ENCODE measurements around the gene TNFRSF25.
A peak's percentile ranks its signal among the peaks of the same experiment; 100 is the strongest.

Gene TNFRSF25

DNA sequence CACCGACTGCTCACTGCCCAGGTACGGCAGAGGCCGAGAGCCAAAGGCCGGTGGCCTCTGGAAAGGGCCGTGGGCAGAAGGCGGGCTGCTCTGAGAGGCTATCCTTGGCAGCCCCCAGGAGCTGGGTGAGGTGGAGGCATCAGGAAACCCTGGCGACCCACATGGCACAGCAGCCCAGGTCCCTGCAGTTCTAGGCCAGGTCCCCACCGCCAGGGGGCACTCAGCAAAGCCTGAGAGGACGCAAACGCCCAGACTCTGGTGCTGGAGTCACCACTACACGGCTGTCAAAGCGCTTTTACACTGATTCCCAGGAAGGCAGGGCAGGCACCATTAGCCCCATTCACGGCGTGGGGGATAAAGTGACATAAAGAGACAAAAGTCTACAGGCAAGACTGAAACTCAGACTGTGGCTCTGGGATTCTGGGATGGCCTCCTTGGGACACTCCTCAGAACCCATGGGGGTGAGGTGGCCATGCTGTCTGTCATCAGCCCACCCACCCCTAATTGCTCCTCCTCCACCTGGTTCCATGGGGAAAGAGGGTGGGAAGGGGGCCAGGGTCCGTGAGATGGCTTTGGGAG, 20.5 kb upstream of the TNFRSF25 start:
- peak; percentile 90 for DNase-seq

DNA sequence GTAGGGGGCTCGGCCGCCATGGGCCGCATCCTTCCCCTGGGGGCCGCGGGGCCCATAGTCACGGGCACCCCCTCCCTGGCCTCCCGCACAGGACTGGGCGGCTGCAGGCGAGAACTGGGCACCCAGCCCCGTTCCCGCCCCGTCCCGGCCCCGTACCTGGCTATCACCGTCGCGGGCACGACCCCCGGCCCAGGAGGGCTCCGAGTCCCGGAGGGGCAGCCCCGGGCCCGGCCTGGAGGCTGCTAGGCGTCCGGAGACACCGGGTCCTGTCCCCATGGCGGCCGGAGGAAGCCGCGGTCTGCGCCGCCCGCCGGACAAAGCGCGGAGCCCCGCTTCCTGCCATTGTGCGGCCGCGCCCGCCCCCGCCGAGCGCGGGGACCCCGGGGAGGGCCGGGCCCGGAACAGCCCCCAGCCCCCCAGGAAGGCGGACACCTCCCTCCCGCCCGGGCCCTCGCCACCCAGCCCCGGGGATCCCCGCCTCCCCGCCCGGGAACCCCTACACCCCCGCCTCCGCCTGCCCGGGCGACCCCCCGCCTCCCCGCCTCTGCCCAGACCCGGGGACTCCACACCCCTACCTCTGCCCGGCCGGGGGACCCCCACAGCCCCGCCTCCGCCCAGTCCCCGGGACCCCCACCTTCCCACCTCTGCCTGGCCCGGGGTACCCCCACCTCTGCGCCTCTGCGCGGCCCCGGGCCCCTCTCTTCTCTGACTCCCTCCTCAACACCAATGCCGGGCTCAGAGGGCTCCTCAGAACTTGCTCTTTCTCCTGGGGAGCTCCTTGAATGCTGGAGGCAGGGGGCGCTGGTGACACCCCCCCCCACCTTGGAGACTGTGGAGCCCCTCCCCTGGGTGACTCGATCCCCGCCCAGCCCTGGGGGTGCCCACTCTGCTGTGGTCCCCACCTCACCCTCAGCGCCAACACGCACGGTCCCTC, 19.5 kb upstream of the TNFRSF25 start:
- DNase-seq = no peak

DNA sequence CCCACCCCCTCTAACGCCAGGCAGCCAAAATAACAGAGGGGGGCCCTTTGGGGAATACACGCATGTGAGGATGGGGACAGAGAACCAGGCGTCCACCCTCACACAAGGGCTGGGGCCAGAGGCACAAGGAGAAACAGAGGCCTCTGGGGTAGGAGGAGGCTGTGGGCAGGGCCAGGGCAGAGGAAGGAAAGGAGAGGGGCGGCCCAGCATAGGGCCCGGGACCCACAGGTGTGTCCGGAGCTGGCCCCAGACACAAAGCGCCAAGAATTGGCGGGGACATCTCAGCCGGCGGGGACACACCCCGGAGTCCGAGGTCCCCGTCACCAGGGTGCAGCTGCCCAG, 18.8 kb upstream of the TNFRSF25 start:
- DNase-seq = no peak

DNA sequence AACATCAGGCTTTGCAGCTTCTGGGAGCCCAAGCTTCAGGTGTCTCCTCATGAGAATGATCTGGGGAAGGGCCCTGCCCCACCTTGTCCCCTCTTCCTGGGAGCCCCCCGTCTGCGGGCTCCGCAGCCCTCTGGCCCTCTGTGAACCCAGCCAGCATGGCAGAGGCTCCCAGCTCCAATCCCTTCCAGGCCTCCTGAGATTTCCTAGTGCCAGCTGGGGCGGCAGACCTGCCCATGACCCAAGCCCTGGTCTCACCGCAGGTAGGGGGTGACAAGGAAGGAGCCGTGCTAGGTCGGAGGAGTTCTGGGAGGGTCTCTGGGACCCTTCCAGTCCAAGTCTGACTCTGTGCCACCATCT, 17.8 kb upstream of the TNFRSF25 start:
- no peak for DNase-seq

DNA sequence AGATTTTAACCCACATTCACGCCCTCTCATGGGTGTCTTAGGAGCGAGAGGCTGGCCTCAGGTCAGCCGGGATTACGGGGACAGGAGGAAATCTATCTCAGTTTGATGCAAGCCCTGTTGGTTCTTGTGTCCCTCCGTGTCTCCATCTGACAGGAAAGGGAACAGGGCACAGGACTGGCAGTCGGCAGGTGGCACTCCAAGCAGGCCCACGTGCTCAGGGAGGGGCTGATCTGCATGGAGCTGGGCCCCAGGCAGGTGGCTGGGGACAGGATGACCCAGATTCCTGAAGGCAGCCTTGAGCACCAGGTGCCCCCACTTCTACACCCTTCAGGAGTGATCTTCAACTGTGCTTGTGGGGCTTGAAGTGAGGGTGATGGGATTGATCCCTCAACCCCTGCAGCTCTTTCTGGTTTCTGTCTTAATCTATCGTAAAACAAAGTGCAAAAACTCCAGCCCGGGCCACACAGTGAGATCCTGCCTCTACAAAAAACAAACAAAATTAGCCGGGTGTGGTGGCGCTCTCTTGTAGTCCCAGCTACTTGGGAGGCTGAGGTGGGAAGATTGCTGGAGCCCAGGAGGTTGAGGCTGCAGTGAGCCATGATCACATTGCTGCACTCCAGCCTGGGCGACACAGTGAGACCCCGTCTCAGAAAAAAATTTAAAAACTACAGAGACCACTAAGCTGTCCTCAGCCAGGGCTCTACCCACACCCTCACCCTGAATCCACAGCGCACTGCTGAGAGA, 17.2 kb upstream of the TNFRSF25 start:
- no peak for DNase-seq

DNA sequence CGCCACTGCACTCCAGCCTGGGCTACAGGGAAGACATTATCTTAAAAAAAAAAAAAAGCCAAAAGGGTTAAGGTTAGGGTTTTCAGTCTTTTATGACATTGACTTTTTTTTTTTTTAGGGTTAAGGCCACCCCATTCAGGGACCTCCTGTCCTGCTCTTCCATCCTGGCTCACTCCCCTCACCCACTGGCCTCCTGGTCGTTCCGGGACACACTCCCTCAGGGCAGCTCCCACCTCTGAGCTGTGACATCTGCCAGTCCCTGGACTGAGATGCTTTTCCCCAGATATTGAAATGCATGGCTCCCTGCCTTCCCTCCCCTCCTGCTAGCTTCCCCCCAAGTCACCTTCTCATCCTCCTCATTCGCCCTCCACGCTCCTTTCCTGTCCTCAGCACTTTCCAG, 15.8 kb upstream of the TNFRSF25 start:
- no peak for DNase-seq

DNA sequence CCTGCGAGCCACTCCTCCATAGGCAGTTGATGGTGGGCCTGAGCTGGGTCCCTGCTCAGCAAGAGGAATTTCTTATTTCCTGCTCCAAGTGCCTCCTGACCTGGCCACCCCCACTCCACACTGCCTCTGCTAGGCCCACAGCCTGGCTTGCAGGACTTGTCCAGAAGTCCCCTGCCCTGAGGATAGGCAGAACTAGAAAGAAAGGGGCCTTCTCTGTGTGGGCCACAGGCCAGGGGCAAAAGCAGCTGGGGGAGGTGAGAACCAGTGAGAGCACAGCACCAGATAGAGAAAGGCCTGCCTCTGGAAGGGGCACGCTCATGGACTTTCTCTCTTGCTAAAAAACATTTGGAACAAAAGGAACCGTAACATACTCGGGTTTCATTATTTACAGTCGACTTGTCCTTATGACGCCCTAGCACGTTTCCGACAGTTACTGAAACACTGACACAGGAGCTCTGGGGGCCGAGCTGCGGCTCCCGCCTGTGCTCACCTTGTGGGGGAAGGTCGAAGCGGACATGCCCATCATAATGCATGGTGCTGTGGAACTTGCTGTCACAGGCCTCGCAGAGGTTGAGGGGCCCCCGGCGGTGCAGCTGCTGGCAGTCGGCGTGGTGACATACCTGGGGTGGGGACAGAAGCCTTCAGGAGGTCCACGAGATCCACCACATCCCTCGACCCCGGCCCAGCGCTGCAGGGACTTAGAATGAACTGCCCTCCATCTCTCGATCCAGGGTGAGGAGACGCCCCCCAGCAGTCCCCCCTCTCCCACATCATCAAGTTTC, 11.3 kb upstream of the TNFRSF25 start:
- DNase-seq = no peak

DNA sequence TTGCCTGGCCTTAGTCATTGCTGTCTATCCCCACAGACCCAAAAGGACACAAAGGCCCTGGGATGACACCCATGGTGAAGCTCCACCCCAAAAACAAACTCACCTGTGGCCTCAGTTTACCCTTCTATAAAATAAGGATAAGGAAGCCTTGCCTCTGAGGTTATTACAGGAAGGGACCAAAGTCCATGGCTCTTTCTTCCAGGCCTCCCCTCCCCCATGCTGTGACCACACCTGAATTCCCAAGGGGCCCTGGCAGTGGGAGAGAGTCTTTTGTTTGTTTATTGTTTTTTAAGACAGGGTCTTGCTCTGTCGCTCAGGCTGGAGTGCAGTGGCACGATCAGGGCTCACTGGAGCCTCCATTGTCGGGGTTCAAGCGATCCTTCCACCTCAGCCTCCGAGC, 10.5 kb upstream of the TNFRSF25 start:
- no peak for DNase-seq

DNA sequence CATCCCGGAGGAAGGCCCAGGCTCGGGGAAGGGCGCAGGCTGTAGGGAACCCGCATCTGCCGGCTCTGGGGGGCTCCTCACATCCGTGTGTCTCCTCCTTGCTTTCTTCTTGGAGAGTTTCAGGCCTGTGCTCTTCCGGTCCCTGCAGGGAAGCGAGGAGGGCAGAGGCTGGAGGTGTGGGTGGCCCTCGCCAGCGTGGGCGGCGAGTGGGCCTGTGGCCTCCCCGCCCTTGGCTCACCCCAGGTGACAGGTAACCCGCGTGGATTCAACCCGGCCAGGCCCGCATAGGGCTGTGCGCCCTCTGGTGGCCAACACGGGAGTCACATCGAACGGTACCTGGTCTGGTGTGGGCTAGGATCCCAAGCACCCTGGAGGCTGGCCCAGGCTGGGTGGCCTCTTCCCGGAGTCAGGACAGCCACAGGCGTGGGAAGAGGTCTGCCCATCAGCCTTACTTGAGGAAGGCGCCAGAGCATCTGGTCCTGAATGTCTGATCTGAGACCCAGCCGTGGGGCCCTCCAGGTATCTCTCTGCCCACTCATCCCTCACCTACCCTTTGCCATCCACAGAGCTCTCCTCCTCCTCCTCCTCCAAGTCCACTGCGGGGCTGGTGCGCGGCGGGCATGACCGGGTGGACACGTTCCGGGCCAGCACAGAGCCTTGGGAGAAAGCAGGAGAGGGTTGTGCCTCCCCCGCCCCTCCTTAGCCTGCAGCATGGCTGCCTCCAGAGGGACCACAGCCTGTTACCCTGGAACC, 9.6 kb upstream of the TNFRSF25 start:
- peak; percentile 81 for DNase-seq

DNA sequence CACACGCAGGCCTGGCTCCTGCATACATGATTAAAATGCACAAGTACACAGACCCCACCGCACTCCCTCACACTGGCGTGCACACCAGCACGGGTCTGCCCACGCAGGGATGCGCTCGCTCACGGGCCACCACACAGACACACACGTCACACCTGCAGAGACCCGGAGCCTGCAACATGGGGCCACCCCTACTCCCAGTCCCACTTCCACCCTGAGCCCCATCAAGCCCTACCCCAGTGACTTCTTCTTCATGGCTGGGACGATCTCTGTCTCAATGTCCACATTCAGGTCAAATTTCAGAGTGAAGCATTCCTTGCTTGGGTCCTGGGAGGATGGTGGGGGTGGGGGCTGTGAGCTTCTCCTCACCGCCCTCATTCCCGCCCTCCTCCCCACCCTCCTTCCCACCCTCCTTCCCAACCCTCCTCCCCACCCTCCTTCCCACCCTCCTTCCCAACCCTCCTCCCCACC, 8.9 kb upstream of the TNFRSF25 start:
- no peak for DNase-seq

DNA sequence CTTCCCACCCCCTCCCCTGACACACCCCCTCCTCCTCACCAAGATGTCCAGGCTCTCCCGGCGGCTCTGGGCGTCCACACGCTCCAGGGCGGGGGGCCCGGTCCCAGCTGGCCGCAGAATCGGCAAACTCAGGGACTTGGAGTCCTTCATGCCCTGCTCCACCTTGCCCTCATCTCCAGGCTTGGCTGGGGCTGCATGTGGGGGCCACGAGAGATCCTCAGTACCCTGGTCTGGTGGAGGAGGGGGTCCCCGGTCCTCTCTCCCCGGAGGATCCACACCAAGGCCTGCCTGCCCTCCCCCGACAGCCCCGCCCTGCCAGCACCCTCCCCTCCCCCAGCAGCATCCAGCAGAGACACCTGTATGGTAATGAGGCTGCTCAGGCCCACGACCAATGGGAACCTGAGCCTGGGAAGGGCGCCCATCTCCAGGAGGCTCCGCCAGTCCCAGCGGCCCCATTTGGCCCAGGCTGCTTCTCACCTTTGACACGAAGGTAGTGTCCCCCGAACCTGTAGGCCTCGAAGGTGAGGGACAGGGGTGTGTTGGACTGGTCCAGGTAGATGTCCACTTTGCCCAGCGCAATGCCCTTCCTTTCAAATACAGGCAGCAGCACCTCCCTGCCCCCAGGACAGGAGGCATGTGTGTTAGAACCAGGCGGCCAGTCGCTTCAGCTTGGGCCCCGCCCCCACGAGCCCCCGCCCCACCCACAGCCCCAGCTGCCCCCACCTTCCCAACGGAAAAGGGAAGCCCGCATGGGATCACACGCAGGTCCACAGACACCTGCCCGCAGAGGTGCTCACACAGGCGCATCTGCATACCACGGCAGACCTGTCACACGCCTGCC, 8.2 kb upstream of the TNFRSF25 start:
- DNase-seq = no peak

DNA sequence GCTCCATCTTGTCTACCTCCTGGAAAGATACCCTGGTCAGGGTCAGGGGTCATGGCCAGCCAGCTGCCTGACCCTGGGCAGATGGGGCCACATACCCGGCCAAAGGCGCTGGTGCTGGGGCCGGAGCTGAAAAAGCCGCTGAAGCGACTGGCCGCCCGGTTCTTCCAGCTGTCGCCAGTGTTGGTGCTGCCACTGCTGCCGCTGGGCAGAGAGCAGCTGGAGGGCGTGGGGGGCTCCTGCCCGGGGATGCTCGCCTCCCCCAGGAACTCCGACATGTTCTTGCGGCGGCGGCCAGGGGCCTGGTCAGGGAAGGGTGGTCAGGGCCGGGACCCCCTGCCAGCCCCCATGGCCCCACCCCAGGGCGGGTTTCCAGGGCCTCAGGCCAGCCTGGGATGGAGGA, 7.2 kb upstream of the TNFRSF25 start:
- DNase-seq = no peak

DNA sequence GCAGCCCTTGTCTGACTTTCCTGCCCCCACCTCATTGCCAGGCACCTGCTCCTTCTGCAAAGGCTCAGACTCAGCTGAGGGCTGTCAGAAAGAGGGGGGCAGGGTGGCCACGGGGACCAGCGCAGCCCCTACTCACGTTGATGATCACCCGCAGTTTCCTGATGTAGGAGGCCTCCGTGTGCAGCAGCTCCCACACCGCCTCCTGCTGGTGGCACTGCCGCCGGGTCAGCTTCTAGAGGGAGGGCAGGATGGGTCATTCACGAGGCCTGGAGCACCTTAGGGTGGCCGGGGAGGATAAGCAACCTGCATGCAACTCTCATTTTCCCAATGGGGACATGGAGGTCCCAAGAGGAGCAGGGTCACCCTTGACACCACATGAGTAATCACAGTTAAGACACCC, 6.4 kb upstream of the TNFRSF25 start:
- no peak for DNase-seq

DNA sequence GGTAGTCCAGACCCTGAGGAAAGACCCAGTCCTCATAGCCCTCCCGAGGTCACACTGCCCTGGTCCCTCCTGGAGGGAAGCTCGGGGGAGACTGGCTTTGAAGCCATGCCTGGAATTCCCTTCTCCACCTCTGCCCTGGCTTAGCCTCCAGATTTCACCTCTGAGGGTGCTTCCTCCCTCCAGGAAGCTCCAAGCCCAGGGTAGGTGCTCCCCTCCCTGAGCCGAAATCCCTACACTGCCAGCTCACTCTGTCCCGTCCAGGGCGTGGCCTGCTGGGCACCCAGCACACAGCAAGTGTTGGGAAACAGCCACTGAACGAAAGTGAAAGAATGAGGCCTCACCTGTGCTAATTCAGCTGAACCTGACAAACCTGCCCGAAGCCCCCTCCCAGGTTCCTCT, 6.0 kb upstream of the TNFRSF25 start:
- DNase-seq = no peak

DNA sequence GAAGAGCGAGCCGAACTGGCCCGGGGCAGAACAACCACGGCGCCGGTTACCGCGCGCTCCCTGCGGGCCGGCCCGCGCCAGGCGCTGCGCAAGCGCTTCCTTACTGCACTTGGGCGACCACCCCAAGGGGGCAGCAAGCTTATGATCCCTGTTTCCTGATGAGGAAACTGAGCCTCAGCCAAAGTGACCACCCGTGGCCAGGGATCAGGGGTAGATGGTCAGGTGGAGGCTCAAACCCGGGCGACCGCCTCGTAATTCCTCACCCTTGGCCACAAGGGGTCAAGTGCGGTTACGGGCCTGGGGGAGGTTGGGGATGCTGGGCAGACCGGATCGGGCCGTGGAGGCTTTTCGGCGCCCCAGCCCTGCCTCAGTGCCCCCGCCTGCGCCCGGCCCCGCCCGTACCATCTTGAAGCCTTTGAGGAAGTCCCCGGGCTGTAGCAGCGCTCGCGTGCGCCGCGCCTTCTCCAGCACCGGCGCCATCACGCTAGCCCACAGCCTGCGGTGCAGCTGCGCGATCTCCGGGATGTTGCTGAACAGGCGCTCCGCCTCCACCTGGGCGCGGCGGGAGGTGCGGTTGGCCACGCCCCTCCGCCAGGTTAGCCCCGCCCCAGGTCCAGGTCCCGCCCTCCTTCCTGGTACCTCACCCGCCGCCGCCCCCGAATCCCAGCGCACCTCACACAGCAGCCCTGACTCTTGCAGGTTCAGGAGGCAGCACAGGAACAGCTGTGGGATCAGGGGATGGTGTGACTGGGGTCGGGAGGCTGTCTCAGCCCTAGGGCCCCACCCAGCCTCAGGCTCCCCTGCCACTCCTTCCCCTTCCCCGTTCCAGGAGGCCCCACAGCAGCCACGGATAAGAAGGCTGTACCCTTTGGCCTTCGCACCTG, 5.4 kb upstream of the TNFRSF25 start:
- no peak for DNase-seq

DNA sequence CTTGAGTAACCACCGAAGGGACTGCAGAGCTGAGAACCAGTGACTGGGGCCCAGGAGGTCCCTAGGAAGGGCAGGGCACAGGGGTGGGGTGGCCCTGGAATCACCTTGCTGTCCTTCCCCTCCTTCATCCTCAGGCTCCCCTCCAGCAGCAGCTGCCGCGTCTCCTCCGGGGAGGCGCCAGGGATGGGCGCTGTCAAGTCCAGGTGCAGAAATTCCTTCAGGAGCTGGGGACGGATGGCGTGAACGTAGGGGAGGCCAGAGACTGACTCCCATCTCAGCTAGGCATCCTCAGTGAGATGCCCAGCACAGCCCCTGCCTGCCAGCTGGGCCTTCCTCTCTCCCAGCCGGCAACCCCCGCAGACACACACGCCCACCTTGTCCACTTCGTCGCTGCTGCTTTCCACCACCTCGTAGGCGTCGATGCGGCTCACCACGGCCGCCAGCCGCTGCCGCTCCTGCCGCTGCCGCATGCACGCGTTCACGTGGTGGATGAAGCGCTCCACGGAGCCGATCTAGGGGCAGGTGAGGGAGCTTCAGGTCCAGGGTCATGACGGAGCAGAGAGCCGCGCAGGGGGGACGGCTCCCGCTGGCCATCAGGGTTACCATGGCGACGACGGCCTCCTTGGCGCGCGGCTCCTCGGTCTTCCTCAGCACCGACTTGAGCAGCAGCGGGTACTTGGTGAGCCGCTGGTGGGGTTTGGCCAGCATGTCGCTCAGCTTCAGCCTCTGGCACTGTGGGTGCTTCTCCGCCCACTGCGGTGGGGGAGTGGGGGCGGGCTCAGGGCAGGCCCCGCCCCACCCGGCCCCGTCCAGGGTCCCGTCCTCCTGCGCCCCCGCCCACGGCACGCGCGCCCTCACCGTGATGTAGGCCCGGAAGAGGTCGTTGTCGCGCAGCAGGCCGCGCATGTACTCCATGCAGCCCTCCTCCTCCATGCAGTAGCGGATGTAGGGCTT, 4.4 kb upstream of the TNFRSF25 start:
- DNase-seq = no peak

DNA sequence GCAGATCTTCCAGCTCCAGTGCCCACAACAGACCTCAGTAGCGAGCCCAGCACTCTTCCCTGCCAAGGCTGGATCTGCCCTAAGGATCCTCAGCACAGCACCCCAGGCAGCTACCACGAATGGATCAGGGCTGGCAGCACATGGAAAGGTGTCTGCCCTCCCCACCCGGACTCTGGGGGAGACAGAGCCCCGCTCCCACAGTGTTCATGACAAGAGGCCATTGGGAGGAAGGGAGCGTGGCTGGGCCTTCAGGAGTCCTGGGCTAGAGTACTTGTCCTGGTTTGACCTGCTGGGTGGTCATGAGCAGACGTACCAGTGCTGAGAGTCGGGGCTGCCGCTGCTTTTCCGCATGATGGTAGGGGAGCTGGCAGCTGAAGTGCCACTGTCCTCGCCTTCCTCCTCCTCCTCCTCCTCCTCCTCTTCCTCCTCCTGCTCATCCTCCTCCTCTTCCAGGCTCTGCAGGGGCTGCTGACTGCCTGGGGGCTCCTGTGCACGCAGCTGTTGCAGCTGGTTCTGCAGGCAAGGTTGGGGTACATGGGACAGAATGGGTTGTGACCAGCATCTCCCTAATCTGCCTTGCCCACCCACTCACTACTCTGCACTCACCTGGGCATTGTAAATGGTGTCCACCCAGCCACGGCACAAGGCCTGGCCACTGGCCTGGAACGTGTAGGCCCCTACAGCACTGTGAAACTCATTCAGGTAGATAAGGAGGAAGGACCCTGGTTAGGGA, 2.9 kb upstream of the TNFRSF25 start:
- no peak for DNase-seq
